ENCODE results near the gene NME9.
"Not testable (repeated sequence)": the region's sequence is repeated elsewhere in the genome, so short reads cannot be mapped to it uniquely, and the experiment has no call there.

NME9 gene
- long read RNA-seq: 0 reads

- Histone ChIP-seq H3K27ac (replicated peaks) (no peak within 1 kb of the TSS), H3K4me3 (replicated peaks; ENCODE audit: insufficient read depth, low read length) (peak within 1 kb of the TSS; percentile 48), H3K27me3 (ENCODE audit: insufficient read depth, poor library complexity, severe bottlenecking) (peaks cover 24% of the 10 kb centered on the region)
- peak; percentile 45 to 58 for DNase-seq (ENCODE audit: low read depth in 1 of 2, low spot score in 1 of 2)
- TF ChIP-seq CTCF (IDR thresholded peaks at IDR 0.05; ENCODE audit: insufficient read depth, low read length): peak; percentile 70
- no peak for TF ChIP-seq SPI1 (IDR thresholded peaks at IDR 0.05; ENCODE audit: borderline replicate concordance, low read depth)
Measured at GRCh38 chr3:138329127-138329983, at the start of gene NME9. TSS of gene NME9 (minus strand) at chr3:138329851. CDS start at chr3:138329335, 516 bp downstream.

GRCh38 chr3:138378990-138379389 lies 49.3 kb upstream of the NME9 start:
- TF ChIP-seq POLR2AphosphoS5 (IDR thresholded peaks at IDR 0.05; ENCODE audit: low read depth) (no peak), CTCF (IDR thresholded peaks at IDR 0.05; ENCODE audit: insufficient read depth, low read length) (no peak)
- Histone ChIP-seq H3K4me3 (replicated peaks; ENCODE audit: insufficient read depth, low read length) (no peak overlapping the region), H3K27me3 (ENCODE audit: insufficient read depth, poor library complexity, severe bottlenecking) (peaks cover 3% of the 10 kb centered on the region), H3K27ac (replicated peaks) (no peak overlapping the region)
- no peak for DNase-seq (ENCODE audit: low read depth in 1 of 2, low spot score in 1 of 2)

- Histone ChIP-seq H3K27me3 (ENCODE audit: insufficient read depth, poor library complexity, severe bottlenecking) (peaks cover 3% of the 10 kb centered on the region), H3K4me3 (replicated peaks; ENCODE audit: insufficient read depth, low read length) (no peak overlapping the region), H3K27ac (replicated peaks) (no peak overlapping the region)
- DNase-seq (ENCODE audit: low read depth in 1 of 2, low spot score in 1 of 2): no peak
- no peak for TF ChIP-seq SPI1 (IDR thresholded peaks at IDR 0.05; ENCODE audit: borderline replicate concordance, low read depth)
- no peak for TF ChIP-seq GABPA (IDR thresholded peaks at IDR 0.05; ENCODE audit: low read depth)
- TF ChIP-seq REST (IDR thresholded peaks at IDR 0.05; ENCODE audit: insufficient replicate concordance, low read depth): no peak
- TF ChIP-seq CTCF (IDR thresholded peaks at IDR 0.05; ENCODE audit: insufficient read depth, low read length): no peak
- no peak for TF ChIP-seq POLR2AphosphoS5 (IDR thresholded peaks at IDR 0.05; ENCODE audit: low read depth)
Measured at GRCh38 chr3:138378331-138378730, 48.7 kb upstream of the NME9 start.

- no peak overlapping the region for H3K4me3 ChIP-seq (replicated peaks; ENCODE audit: insufficient read depth, low read length)
- H3K27me3 ChIP-seq (ENCODE audit: insufficient read depth, poor library complexity, severe bottlenecking): peaks cover 3% of the 10 kb centered on the region
- H3K27ac ChIP-seq (replicated peaks): no peak overlapping the region
- TF ChIP-seq SPI1 (IDR thresholded peaks at IDR 0.05; ENCODE audit: borderline replicate concordance, low read depth) (no peak), REST (IDR thresholded peaks at IDR 0.05; ENCODE audit: insufficient replicate concordance, low read depth) (no peak), GABPA (IDR thresholded peaks at IDR 0.05; ENCODE audit: low read depth) (no peak), CTCF (IDR thresholded peaks at IDR 0.05; ENCODE audit: insufficient read depth, low read length) (no peak), POLR2AphosphoS5 (IDR thresholded peaks at IDR 0.05; ENCODE audit: low read depth) (no peak)
- no peak for DNase-seq (ENCODE audit: low read depth in 1 of 2, low spot score in 1 of 2)
Measured at GRCh38 chr3:138377804-138378203, 48.2 kb upstream of the NME9 start.

GRCh38 chr3:138377212-138377611 lies 47.6 kb upstream of the NME9 start:
- not testable (repeated sequence) for H3K4me3 ChIP-seq (replicated peaks; ENCODE audit: insufficient read depth, low read length); H3K27me3 ChIP-seq (ENCODE audit: insufficient read depth, poor library complexity, severe bottlenecking); DNase-seq (ENCODE audit: low read depth in 1 of 2, low spot score in 1 of 2); H3K27ac ChIP-seq (replicated peaks)

Measured in HL-60 (cell line).